ENCODE results near the gene PHETA1.

PHETA1 gene

GRCh38 chr12:111368788-111369495 is at the start of gene PHETA1:
Gene PHETA1 (minus strand): TSS chr12:111369095. CDS start chr12:111363427, 5,668 bp downstream.
- DNase-seq (ENCODE audit: low read depth) = peak; percentile 89

- DNase-seq (ENCODE audit: low read depth) = no peak
These were observed 49.6 kb upstream of the PHETA1 start for GRCh38 chr12:111418594-111418880.

- no peak for DNase-seq (ENCODE audit: low read depth)
These were observed 49.1 kb upstream of the PHETA1 start for GRCh38 chr12:111417784-111418593.

DNA sequence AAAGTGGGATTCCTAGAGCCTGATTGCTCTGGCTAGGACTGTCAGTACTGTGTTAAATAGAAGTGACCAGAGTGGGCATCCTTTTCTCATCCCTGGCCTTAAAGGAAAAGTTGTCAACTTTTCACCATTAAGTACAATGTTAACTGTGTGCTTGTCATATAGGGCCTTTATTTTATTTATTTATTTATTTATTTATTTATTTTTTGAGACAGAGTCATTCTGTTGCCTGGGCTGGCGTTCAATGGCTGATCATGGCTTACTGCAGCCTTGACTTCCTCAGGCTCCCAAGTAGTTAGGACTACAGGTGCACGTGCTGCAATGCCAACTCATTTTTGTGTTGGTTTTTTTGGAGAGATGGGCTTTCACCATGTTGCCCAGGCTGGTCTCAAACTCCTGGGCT is 48.4 kb upstream of the PHETA1 start:
- no peak for DNase-seq (ENCODE audit: low read depth)

DNA sequence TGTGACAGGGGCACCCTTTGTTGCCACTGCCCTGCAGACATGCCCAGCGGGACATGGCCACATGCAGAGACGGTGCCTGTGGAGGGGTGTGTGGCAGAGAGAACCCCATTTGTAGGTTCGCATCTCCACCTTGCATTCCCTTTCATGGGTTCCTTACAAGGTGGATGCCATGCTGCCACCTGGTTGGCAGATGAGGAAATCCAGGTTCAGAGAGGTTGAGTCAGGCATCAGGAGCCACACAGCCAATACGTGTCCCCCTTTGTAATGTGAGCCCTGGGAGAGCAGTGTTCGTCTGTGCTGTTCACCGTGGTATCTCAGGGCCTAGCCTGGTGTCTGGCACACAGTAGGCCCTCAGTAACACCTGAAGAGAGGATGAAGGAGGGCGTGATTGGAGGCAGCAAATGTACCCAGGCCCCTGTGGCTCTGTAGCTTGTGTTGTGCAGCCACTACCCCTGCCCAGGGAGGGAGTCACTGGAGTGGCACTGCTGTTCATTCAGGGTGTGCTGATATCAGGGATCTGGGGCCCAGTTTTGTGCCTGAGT is 45.9 kb upstream of the PHETA1 start:
- DNase-seq (ENCODE audit: low read depth) = no peak

DNA sequence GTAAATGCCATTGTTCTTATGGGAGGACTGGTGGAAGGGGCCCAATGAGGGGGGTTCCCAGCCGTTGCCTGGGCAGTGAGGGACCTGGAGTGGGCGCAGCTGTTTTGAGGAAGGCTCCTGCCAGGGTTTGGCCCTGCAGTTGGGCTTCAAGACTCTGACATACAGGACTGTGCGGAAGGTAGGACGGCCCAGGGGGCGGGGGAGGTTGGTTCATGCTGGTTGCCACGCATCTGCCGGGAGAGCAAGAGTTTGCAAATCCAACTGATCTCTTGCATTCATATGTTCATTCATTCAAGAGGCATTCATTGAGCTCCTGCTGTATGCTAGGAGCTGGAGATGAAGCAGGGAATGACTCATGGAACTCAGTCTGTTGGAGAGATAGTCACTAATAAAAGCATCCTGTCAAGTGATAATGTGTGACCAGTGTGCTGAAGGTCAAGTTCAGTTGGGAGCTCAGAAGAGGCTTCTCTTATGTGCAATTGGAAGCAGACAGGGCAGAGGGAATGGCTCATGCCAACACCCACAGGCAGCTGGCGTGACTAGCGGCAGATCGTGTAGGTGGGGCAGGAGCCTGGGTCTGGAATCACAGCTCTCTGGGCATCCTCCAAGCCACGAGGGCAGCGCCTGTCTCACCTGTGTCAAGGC is 44.7 kb upstream of the PHETA1 start:
- DNase-seq (ENCODE audit: low read depth) = peak; percentile 60

- no peak for DNase-seq (ENCODE audit: low read depth)
These were observed 44.0 kb upstream of the PHETA1 start for GRCh38 chr12:111412830-111413441.

DNA sequence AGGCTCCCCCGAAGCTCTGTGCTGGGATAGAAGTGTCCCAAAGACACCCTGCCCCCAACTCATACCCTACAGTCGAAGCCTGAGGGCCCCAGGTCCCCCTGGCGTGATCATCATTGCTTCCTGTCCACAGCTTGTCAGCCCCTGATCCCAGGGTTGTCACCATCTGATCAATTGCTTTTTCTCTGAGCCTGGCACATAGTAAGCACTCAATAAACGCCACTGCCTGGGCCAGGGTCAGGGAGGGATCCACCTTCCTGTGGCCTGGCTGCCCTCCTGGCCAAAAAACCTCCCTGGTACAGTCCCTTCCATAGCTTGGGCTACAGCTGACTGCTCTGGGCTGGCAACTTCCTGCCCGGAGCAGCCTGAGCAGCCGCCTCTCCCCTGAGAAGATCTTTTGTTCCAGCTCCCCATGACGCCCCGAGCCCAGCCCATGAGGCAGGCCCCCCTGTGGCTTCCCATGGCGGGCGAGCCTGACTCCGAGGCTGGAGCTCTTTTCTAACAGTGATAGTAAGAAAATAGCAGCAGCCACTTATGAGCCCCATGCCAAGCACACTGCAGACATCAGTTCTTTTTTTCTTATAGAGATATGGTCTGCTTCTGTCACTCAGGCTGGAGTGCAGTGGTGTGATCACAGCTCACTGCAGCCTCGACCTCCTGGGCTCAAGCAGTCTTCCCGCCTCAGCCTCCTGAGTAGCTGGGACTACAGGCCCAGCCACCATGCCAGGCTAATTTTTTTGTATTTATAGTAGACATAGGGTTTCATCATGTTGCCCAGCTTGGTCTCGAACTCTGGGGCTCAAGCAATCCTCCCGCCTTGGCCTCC is 43.3 kb upstream of the PHETA1 start:
- DNase-seq (ENCODE audit: low read depth) = no peak

- no peak for DNase-seq (ENCODE audit: low read depth)
These were observed 42.4 kb upstream of the PHETA1 start for GRCh38 chr12:111411185-111411764.

GRCh38 chr12:111410431-111411184 is 41.7 kb upstream of the PHETA1 start:
- no peak for DNase-seq (ENCODE audit: low read depth)

DNA sequence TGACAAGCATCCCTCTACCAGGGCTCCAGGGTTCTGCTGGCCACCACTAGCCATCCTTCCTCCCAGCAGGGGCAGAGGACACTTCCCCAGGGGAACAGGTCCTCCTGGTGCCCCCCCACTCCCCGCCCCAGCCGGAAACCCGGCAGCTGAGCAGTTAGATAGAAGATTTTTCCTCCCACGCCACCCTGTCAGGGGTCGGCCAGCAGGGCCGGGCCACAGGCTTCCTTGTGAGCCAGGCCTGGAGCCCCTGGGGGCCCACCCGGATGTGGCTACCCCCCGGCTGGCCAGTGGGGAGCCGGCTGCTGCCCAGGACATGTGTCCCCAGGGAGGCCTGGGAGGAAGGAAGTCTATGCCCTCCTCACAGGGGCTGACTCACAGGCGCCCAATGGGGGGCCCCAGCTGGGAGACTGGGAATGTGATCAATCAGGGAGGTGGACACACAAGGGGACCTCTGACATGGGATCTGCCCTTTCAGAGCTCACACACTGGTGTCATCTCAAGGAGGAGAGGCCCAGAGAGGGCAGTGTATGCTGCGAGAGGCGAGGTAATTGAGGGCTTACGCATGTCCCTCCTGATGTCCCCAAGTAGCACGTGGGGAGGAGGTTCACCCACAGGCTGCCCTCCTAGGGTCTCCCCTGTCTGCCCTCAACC is 41.0 kb upstream of the PHETA1 start:
- DNase-seq (ENCODE audit: low read depth) = peak; percentile 55

DNA sequence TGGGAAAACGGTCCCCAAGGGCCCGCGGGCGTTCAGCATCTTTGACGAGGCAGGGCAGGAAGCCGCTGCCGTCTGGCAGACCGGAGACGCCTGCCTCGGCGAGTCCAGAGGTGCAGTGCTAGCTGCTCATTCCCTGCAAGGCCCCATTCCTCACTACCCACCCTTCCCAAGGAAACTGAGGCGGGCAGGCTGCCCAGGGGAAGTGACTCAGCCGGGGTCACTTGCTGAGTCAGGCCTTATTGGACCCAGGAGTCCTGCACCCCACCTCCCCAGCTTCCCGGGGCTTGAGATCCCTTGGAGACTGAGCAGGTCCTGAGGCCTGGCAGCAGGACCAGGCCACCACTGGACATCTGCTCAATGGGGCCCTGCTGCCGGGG is 40.5 kb upstream of the PHETA1 start:
- peak; percentile 49 for DNase-seq (ENCODE audit: low read depth)

DNA sequence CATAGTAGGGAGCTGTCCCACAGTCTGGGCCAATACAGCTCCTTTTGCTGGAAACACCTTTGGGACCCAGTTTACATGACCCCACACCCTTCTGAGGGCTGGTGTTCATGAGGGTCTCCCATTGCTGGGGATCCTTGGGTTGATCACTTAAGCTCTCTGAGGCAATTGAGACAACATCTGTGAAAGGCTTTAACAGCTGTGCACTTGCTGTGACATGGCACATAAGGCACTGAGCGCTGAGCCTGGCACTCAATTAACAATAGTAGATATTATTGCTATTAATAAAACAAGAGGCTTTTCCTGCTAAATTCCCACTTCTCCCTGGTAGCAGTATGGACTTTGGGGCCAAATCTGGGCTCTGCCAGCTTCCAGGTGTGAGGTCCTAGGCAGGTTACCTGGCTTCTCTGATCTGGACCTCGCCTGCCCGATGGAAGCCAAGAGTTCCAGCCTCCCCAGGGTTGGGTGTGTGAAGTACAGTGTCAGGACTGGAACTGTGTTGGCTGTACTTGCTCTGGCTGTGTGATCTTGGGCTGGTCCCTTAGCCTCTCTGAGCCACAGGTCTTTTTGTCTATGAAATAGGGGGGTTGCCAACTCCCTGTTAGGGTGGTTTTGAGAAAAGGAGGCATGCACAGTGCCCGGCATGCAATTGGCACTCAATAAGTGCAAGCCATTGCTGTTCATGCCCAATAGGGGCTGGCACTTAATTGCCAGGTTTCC is 39.9 kb upstream of the PHETA1 start:
- DNase-seq (ENCODE audit: low read depth) = no peak

DNA sequence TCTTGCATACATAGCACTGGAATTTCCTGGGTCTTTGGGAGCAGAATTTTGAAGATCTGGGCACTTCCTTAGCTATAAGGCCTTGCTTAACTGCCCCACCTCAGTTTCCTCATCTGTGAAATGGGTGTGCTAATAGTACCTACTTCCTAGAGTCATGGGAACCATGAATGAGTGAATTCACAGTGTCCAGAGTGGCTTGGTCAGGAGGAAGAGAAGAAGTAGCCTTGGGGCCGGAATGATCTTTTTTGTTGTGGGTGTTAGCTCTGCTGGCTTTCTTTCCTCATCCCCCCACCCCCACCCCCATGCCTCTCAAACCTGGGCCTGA is 39.2 kb upstream of the PHETA1 start:
- DNase-seq (ENCODE audit: low read depth) = no peak

DNA sequence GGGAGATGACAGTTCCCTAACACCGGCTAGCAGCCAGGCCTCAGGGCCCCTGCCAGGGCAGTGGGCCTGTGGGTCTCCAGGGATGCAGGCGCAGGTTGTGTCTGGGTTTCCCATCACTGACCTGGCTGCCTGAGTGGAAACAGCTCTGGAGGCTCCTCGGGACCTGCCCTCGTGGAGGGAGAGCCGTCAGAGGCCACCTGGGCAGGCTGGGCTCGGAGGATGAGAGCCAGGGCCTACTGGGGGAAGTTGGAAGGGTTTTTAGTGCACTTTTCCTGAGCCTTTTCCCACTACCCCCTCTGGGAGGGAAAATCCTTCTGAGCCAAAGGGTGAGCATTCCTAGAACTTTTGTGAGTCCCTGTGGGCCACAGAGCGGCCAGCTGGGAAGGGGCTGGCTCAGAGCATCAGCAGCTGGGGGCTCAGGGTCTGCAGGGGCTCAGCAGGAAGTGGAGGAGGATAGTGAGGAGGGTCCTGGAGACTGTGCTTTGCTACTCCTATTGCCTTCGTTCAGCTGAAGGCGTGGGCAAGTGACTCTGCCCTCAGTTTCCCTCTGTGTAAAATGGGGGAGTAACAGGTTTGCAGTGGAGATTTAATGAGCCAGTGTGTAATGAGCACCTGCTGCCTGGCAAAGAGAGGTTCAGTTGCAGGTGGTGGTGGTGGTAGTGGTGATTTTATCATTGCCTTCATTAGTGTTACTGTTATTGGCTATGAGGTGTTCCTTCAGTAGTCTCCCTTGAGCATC is 38.7 kb upstream of the PHETA1 start:
- DNase-seq (ENCODE audit: low read depth) = no peak

GRCh38 chr12:111406474-111407376 is 37.8 kb upstream of the PHETA1 start:
- no peak for DNase-seq (ENCODE audit: low read depth)

DNA sequence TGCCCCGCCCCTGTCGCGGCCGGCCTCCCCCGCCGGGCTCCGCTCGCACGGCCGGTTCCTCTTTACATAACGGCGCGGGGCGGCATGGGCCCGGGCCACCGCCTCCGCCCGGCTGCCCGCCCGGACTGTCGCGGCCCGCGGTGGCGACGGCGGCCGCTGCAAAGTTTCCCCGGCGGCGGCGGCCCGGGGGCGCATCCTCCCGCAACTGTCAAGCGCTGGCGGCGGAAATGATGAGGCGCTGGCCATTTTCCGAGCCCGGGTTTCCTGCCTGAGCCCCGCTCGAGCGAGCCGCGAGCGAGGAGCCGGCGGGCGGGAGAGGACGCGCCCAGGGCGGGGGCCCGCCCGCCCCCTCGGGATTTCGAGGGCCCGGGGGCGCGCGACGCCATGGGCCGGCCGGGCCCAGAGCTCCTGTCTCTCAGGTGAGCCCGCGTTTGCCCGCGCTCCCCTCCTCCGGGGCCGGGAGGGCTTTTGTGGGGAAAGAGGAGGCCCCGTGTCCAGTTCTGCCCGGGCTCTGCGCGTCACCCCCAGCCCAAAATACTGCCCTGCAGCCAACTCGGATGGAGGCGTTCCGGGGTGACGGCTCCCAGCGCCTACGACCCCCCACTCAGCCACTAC is 37.1 kb upstream of the PHETA1 start, which contains the start of gene SH2B3:
Gene SH2B3 (plus strand): TSS at position 65 of the 615 bp plus-strand sequence. CDS start 12,223 bp downstream, outside the sequence.
- DNase-seq (ENCODE audit: low read depth) = peak; percentile 60

All from iris pigment epithelial cell (primary cell).